Osteocyte (in vitro differentiated cells): ENCODE measurements around the gene APOA1. TPM values are rescaled to one million over a fixed set of nuclear protein-coding genes. Genes with fewer than 3 reads are reported as not detected.

ENCODE experiments used
- DNase-seq: peaks from one replicate; pipeline ENCODE4 v3.0.0; 2021; ENCODE audit warnings: mixed read lengths; ENCODE audit not compliant: unreplicated experiment; ENCODE audit errors: extremely low spot score
- H3K27ac Mint-ChIP-seq: one replicate; pipeline ENCODE4 v1.8.0; 2021; ENCODE audit warnings: mild to moderate bottlenecking, mixed read lengths; ENCODE audit not compliant: unreplicated experiment
- H3K27me3 Mint-ChIP-seq: one replicate; pipeline ENCODE4 v1.8.0; 2021; ENCODE audit warnings: mixed read lengths; ENCODE audit not compliant: unreplicated experiment
- H3K36me3 Mint-ChIP-seq: one replicate; pipeline ENCODE4 v1.8.0; 2021; ENCODE audit warnings: mixed read lengths; ENCODE audit not compliant: unreplicated experiment
- H3K4me1 Mint-ChIP-seq: one replicate; pipeline ENCODE4 v1.8.0; 2021; ENCODE audit warnings: mixed read lengths; ENCODE audit not compliant: unreplicated experiment
- H3K4me3 Mint-ChIP-seq: one replicate; pipeline ENCODE4 v1.8.0; 2021; ENCODE audit warnings: mild to moderate bottlenecking, moderate library complexity, mixed read lengths; ENCODE audit not compliant: unreplicated experiment
- H3K9me3 Mint-ChIP-seq: one replicate; pipeline ENCODE4 v1.8.0; 2021; ENCODE audit warnings: mixed read lengths; ENCODE audit not compliant: unreplicated experiment
- CTCF ChIP-seq: fragments of 200-600 bp; sonication (generic); IDR thresholded peaks from 2 replicates; pipeline ENCODE4 v1.5.0; 2021; ENCODE audit warnings: antibody characterized with exemption, mild to moderate bottlenecking, moderate library complexity
- total RNA-seq: library from RNA; stranded (reverse); gene quantifications from 2 replicates; pipeline ENCODE4 v1.2.1, GENCODE V29; 2021

The APOA1 gene
- total RNA-seq, 1 donor from 2014 or later: not detected

GRCh38 chr11:116787786-116788486 is 49.5 kb downstream of the APOA1 start, which contains the start of gene ZPR1:
Gene ZPR1 (minus strand): TSS chr11:116788023. CDS start chr11:116787990, 33 bp downstream.
- no peak for TF ChIP-seq CTCF
- Mint-ChIP-seq H3K9me3 (no peaks in the 10 kb centered on the region), H3K27me3 (no peaks in the 10 kb centered on the region), H3K27ac (peak within 1 kb of the TSS; percentile 98), H3K36me3 (peaks cover 15% of the 10 kb centered on the region), H3K4me3 (peak within 1 kb of the TSS; percentile 98), H3K4me1 (peaks cover 18% of the 10 kb centered on the region)
- peak; percentile 91 for DNase-seq

GRCh38 chr11:116787436-116787785 is 50.0 kb downstream of the APOA1 start:
- H3K36me3 Mint-ChIP-seq: peaks cover 15% of the 10 kb centered on the region
- peak overlapping the region; percentile 98 for H3K4me3 Mint-ChIP-seq
- no peak for DNase-seq
- TF ChIP-seq CTCF: no peak
- H3K4me1 Mint-ChIP-seq: peaks cover 18% of the 10 kb centered on the region
- no peaks in the 10 kb centered on the region for H3K9me3 Mint-ChIP-seq
- H3K27me3 Mint-ChIP-seq: no peaks in the 10 kb centered on the region
- peak overlapping the region; percentile 5 for H3K27ac Mint-ChIP-seq

GRCh38 chr11:116786966-116787365 is 50.5 kb downstream of the APOA1 start:
- Mint-ChIP-seq H3K27me3 (no peaks in the 10 kb centered on the region), H3K9me3 (no peaks in the 10 kb centered on the region), H3K4me3 (peak overlapping the region; percentile 98), H3K4me1 (peaks cover 18% of the 10 kb centered on the region), H3K36me3 (peaks cover 19% of the 10 kb centered on the region), H3K27ac (peak overlapping the region; percentile 5)
- no peak for TF ChIP-seq CTCF
- DNase-seq: no peak

- H3K4me1 Mint-ChIP-seq: peaks cover 18% of the 10 kb centered on the region
- H3K36me3 Mint-ChIP-seq: peaks cover 21% of the 10 kb centered on the region
- H3K9me3 Mint-ChIP-seq: no peaks in the 10 kb centered on the region
- no peak for TF ChIP-seq CTCF
- DNase-seq: no peak
- H3K27ac Mint-ChIP-seq: no peak overlapping the region
- H3K4me3 Mint-ChIP-seq: peak overlapping the region; percentile 98
- H3K27me3 Mint-ChIP-seq: no peaks in the 10 kb centered on the region
Observed at GRCh38 chr11:116786326-116786725, 51.1 kb downstream of the APOA1 start.

Other genes with a start within 250 kb of the APOA1 start
- 13.1 and 15.2 TPM in 2 replicates for gene BUD13, start 64.6 kb downstream of the APOA1 start, total RNA-seq
- gene ZPR1, start 49.6 kb downstream of the APOA1 start, total RNA-seq: 33.1 and 35.1 TPM in 2 replicates
- not detected in 2 replicates for gene APOA5, start 45.7 kb downstream of the APOA1 start, total RNA-seq
- not detected in 2 replicates for gene APOA4, start 14.3 kb downstream of the APOA1 start, total RNA-seq
- gene APOC3, start 7.7 kb downstream of the APOA1 start, total RNA-seq: not detected in 2 replicates